ENCODE results near the gene BIRC5. TPM values are rescaled to one million over a fixed set of nuclear protein-coding genes. Genes with fewer than 3 reads are reported as not detected.
"Not testable (repeated sequence)": the region's sequence is repeated elsewhere in the genome, so short reads cannot be mapped to it uniquely, and the experiment has no call there.

Gene BIRC5
- total RNA-seq, 1 donor from 2014 or later: 0.38 TPM

- no peak for DNase-seq (ENCODE audit: low spot score)
- intact Hi-C loops (cut with DNase I): no loop called here
Observed at GRCh38 chr17:78219396-78220150, 5.5 kb downstream of the BIRC5 start.

GRCh38 chr17:78223061-78223460 lies 9.0 kb downstream of the BIRC5 start:
- DNase-seq (ENCODE audit: low spot score): no peak
- intact Hi-C loops (cut with DNase I): no loop called here

GRCh38 chr17:78223765-78224164 lies 9.7 kb downstream of the BIRC5 start:
- DNase-seq (ENCODE audit: low spot score): no peak
- intact Hi-C loops (cut with DNase I): no loop called here

- DNase-seq (ENCODE audit: low spot score): no peak
- intact Hi-C loops (cut with DNase I): no loop called here
Observed at GRCh38 chr17:78224231-78225087, 10.4 kb downstream of the BIRC5 start.

- DNase-seq (ENCODE audit: low spot score): no peak
- intact Hi-C loops (cut with DNase I): no loop called here
Observed at GRCh38 chr17:78225088-78225865, 11.2 kb downstream of the BIRC5 start.

- intact Hi-C loops (cut with DNase I): no loop called here
- no peak for DNase-seq (ENCODE audit: low spot score)
Observed at GRCh38 chr17:78226055-78226758, 12.2 kb downstream of the BIRC5 start.

GRCh38 chr17:78226759-78227454 lies 12.9 kb downstream of the BIRC5 start:
- DNase-seq (ENCODE audit: low spot score): no peak
- intact Hi-C loops (cut with DNase I): no loop called here

GRCh38 chr17:78227455-78227916 lies 13.4 kb downstream of the BIRC5 start:
- intact Hi-C loops (cut with DNase I): no loop called here
- DNase-seq (ENCODE audit: low spot score): no peak

- no peak for DNase-seq (ENCODE audit: low spot score)
- intact Hi-C loops (cut with DNase I): no loop called here
Observed at GRCh38 chr17:78228176-78228575, 14.1 kb downstream of the BIRC5 start.

GRCh38 chr17:78230252-78230962 lies 16.4 kb downstream of the BIRC5 start:
- intact Hi-C loops (cut with DNase I): no loop called here
- no peak for DNase-seq (ENCODE audit: low spot score)

- intact Hi-C loops (cut with DNase I): no loop called here
- DNase-seq (ENCODE audit: low spot score): no peak
Observed at GRCh38 chr17:78230996-78231935, 17.2 kb downstream of the BIRC5 start, which contains the start of gene TMEM235. TMEM235 (plus strand) TSS chr17:78231631; CDS start chr17:78232024, 393 bp downstream.

- intact Hi-C loops (cut with DNase I): no loop called here
- no peak for DNase-seq (ENCODE audit: low spot score)
Observed at GRCh38 chr17:78231991-78232858, 18.2 kb downstream of the BIRC5 start.

- intact Hi-C loops (cut with DNase I): no loop called here
- DNase-seq (ENCODE audit: low spot score): no peak
Observed at GRCh38 chr17:78232859-78233173, 18.8 kb downstream of the BIRC5 start.

- intact Hi-C loops (cut with DNase I): no loop called here
- DNase-seq (ENCODE audit: low spot score): no peak
Observed at GRCh38 chr17:78233678-78234077, 19.6 kb downstream of the BIRC5 start.

GRCh38 chr17:78234261-78234865 lies 20.3 kb downstream of the BIRC5 start:
- no peak for DNase-seq (ENCODE audit: low spot score)
- intact Hi-C loops (cut with DNase I): no loop called here

GRCh38 chr17:78235022-78235421 lies 21.0 kb downstream of the BIRC5 start:
- intact Hi-C loops (cut with DNase I); DNase-seq (ENCODE audit: low spot score): not testable (repeated sequence)

All from cardiac septum (tissue), 1 donor.